ENCODE data around the gene DNTTIP2.

DNTTIP2 gene

GRCh38 chr1:93829061-93829460 lies 49.9 kb downstream of the DNTTIP2 start:
- DNase-seq (ENCODE audit: extremely low read depth, low read depth): no peak
- H3K4me3 ChIP-seq (replicated peaks; ENCODE audit: low read depth, low read length): no peak overlapping the region
- no peak for TF ChIP-seq CTCF (IDR thresholded peaks at IDR 0.05; ENCODE audit: low read depth, low read length, missing control alignments)

GRCh38 chr1:93828367-93828755 lies 50.6 kb downstream of the DNTTIP2 start:
- no peak for DNase-seq (ENCODE audit: extremely low read depth, low read depth)
- no peak overlapping the region for H3K4me3 ChIP-seq (replicated peaks; ENCODE audit: low read depth, low read length)
- no peak for TF ChIP-seq CTCF (IDR thresholded peaks at IDR 0.05; ENCODE audit: low read depth, low read length, missing control alignments)

- DNase-seq (ENCODE audit: extremely low read depth, low read depth): no peak
- H3K4me3 ChIP-seq (replicated peaks; ENCODE audit: low read depth, low read length): no peak overlapping the region
- no peak for TF ChIP-seq CTCF (IDR thresholded peaks at IDR 0.05; ENCODE audit: low read depth, low read length, missing control alignments)
These were observed 51.2 kb downstream of the DNTTIP2 start for GRCh38 chr1:93827633-93828366.

- TF ChIP-seq CTCF (IDR thresholded peaks at IDR 0.05; ENCODE audit: low read depth, low read length, missing control alignments): no peak
- H3K4me3 ChIP-seq (replicated peaks; ENCODE audit: low read depth, low read length): no peak overlapping the region
- no peak for DNase-seq (ENCODE audit: extremely low read depth, low read depth)
These were observed 51.9 kb downstream of the DNTTIP2 start for GRCh38 chr1:93827128-93827527.

GRCh38 chr1:93824834-93825233 lies 54.2 kb downstream of the DNTTIP2 start:
- no peak overlapping the region for H3K4me3 ChIP-seq (replicated peaks; ENCODE audit: low read depth, low read length)
- no peak for DNase-seq (ENCODE audit: extremely low read depth, low read depth)
- no peak for TF ChIP-seq CTCF (IDR thresholded peaks at IDR 0.05; ENCODE audit: low read depth, low read length, missing control alignments)

GRCh38 chr1:93822730-93823425 lies 56.1 kb downstream of the DNTTIP2 start:
- TF ChIP-seq CTCF (IDR thresholded peaks at IDR 0.05; ENCODE audit: low read depth, low read length, missing control alignments): no peak
- DNase-seq (ENCODE audit: extremely low read depth, low read depth): no peak
- H3K4me3 ChIP-seq (replicated peaks; ENCODE audit: low read depth, low read length): no peak overlapping the region
